OCI-M2 (cell line): ENCODE data around the gene FBXO7.

ENCODE experiments used
- DNase-seq: peaks from one replicate; lab custom pipeline; 2025; ENCODE audit not compliant: unreplicated experiment; lab: John Stamatoyannopoulos, UW

Gene FBXO7

DNA sequence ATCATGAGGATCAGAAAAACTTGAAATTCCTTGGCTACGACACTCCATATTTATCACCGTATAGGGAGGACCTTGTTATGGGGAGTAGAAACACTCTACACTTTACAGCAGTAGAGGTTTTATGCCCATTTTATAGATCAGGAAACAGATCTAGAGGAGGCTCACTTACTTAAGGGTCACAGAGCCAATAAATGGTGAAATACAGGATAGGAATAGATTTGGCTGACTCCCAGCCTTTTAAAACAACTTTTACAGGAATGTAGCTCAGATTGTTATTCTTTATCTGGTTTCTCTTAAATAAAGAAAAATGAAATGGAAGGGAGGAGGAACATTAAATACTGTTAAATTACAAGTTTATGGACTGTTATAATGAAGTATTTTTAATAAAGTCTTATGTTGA is 14.8 kb downstream of the FBXO7 start:
- no peak for DNase-seq

DNA sequence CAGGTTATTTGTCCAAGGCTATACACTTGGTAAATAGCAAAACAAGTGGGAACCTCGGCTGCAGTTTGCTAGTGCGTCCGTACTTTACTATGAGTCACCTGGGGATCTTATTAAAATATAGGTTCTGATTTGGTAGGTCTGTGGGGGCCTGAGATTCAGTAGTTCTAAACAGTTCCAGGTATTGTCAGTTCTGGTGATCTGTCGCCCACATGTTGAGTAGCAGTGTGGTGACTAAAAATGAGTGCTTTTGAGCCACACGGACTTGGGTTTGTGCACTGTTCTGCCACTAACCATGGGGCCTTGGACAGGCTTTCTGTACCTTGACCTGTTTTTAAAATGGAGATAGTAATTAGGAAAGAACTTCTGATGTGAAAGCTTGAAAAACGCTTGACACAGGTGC is 15.7 kb downstream of the FBXO7 start:
- no peak for DNase-seq

DNA sequence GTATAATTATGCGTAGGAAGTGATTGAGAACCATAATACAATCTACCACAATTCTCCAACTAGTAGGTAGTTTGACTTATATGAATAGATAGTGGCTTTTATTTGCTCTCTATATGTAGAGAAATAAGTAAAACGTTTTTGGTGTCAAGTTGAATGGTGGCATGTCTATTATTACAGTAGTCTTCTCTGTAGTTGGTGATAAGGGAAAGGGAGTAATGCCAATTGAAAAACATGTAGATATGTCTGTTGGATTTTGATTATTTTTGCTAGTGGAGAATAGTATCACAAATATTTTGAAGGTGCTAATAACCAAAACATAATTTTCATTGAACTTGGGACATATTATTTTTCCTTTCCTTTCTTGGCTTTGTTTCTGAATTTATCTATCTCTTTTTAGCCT is 17.5 kb downstream of the FBXO7 start:
- no peak for DNase-seq

DNA sequence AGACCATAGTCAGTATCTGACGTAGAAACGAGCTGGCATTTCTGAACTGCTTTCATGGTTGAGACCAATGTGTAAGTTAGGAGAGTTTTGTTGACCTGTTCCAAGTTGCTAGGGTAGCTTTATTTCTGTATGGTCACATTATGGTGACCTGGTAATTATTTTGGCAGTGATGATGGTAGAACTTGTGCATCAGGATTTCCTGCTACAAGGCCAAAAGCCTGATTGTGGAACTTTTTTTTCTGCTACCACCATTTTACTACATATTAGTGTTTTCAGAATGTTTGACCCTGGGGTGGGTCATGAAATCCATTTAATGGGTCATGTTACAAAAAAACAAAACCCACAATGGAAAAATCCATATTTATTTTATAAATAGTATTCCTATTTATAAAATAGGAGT is 18.9 kb downstream of the FBXO7 start:
- no peak for DNase-seq

DNA sequence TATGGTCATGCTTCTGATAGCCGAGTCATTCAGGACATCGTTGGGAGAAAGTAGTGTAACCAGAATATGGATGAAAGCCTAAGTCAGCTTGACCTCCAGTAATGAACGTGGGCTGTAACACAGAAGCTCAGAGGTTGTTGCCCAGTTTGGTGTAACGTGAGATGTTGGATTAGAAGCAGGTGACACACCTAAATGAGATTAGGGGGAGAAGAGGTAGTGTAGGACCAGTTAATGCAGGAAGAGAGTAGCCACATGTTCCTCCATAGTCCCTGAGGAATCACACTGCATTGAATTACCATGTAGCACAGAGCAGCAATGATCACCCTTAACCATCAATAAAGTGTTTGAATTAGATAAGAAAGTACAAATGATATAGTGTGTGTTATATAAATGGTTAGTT is 20.4 kb downstream of the FBXO7 start:
- no peak for DNase-seq

DNA sequence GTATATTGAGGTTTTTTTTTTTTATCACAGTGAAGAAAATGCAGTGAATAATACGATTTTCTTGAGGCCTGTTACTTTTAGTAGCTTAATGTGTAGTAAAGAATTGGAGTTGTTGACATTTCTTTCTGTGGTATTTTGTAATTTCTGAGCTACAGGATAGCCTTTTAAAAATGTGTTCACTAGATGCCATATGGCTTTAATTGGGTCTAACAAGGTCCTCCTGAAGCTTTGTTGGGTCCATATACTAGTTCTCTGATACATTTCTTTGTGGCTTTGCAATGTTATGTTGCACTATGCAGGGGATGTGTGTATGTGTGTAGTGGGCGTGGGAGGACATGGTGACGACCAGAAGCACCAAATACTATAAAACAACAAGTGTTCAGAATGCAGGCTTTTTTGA is 25.1 kb downstream of the FBXO7 start:
- no peak for DNase-seq

DNA sequence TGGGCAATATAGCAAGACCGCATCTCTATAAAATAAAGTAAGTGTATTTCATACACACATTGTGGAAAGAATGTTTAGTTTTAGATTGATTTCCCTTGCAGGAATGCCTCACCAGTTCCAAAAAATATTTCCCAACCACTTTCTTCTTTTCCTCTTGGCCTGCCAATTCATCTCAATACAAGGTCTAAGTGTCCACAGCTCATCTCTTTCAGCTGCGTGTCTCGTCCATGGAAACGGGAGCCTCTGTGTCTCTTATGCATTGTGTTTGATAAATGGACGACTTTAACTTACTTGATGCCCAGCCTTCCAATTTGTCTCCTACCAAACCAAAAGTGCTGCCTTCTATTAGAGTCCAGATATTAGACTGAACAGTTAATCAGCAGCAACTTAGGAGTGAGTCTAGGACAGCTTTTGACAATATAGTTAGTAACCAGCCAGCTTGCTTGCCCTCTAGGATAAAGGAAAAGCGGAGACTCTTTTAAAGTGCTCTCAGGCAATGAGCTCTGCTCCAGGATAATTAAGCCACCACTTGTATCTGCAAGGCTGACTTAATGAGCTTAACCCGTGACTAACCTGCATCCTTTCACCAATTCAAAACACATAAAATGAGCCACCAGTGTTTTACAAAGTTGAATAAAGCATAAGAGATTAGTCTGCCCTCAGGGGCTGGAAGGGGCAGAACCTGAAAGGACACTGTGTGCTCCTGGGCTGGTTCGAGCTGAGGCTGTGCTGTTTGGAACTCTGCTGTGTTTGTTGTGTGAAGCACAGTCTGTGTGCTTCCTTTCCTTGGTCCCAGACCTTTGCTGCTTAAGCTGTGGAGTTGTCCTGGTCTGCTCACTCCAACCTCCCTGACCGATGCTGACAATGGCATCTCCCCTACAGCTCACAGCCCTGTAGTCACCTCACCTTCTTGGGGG is 27.5 kb downstream of the FBXO7 start:
- no peak for DNase-seq

DNA sequence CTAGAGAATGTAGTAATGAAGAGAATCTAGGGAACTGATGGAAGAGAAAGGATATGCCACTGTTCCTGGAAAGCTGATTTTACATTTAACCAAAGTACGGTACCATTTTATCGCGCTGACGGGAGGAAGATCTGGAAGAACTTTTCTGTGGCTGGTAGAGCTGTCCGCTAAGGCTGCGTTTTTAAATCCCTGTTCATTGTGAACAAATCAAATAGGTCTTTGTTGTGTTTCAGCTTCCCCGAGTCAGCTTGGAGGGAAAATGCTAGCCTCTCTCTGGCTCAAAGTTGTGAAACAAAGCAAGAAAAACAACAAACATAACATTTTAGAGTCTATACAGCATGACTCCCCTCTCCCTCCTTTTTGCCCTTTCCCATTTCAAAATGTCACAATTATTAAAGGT is 34.4 kb downstream of the FBXO7 start:
- DNase-seq: no peak

DNA sequence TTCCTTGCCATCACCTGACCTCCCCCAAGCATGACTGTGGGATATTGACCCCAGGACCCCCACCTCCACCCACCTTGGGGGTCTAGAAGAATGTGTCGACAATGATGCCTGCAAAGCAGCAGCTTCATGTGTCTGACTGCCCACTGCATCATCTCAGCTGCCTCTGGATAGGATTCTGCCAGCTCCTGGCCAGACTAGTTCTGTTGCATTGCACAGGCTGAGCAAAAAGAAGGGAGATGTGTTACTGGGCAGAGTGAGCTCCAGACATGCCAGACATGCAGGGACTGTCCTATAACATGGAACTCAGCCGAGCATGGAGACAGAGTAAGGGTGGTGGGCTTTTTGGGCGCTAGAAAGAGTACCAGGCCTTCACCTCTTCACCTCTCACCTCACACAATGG is 36.7 kb downstream of the FBXO7 start:
- DNase-seq: no peak

DNA sequence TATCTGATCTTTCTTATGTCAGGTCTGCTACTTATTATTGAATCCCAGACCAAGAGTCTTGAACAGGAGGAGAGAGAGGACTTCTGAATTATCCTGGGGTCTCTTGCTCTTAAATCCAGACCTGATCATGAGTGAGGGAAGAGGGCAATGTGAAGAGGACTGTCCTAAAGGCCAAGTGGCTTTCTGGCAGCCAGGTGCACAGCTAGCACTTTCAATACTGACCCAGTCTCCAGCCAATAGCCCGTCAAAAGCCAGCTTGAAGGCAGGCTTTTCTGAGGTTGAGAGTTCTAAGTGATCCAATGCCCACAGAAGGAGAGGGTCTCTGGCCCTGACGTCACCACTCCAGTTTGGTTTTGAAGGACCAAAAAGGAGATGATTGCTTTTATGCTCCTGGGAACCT is 37.2 kb downstream of the FBXO7 start:
- DNase-seq: no peak

DNA sequence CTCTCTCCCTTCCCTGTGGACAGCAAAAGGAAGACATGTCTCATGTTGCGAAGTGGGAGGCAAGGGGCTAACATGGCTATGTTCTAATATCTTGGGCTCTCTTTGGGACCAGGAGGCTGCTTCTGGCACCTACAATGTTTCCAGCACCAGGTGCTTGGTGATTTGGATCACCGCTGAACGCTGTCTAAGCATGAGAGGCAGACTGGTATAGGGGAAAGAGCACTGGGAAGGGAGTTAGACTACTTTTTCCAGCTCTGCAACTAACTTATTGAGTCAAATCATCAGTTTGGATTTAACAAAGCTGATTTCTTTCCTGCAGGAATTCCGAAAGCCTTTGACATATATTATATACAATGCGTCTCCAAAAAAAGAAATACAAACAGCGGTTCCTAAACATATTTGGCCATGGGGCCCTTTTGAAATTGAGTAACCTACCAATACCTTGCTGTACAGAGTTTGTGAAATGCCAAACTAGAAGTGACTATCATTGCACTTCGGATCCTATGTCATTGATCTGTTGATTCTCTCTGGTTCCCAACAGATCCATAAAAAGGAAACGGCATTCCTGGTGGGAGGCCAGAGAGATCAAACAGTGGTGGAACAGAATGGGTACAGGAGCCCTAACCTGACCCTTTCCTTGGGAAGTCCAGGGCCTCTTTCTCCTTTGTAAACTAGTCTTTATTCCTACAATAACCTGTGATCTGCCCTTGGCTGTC is 37.8 kb downstream of the FBXO7 start:
- DNase-seq: no peak

DNA sequence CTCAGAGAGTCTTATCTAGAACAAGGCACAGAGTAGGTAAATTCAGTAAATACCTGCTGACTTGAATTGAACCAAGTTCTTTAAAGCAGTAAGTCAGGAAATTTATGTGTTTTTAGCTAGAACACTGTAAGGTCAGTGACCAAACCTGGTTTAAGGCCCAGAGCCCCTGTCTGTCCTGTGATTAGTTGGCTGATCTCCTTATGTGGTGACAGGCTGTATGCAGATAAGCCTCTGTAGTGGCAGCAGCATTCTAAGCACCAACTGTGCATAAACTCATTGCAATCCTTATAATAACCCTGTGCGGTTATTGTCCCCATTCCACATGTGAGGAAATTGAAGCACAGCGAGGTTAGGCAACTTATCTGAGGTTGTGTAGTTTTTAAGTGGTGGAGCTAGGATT is 40.5 kb downstream of the FBXO7 start:
- no peak for DNase-seq

DNA sequence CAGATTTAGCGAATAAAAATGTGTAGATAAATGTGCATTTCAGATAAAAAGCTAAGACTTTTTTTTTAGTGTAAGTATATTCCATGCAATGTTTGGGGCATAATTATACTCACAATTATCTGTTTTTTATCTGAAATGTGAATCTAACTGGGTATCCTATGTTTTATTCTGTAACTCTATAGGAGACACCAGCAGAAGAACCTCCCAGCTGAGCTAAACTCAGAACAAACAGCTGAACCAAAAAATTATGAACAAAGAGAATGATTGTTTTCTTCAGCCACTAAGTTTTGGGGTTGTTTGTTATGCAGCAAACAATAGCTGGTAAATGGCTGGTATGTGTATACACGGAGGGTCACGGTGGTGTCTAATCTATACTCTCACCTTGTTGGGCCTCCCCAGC is 42.9 kb downstream of the FBXO7 start:
- no peak for DNase-seq

DNA sequence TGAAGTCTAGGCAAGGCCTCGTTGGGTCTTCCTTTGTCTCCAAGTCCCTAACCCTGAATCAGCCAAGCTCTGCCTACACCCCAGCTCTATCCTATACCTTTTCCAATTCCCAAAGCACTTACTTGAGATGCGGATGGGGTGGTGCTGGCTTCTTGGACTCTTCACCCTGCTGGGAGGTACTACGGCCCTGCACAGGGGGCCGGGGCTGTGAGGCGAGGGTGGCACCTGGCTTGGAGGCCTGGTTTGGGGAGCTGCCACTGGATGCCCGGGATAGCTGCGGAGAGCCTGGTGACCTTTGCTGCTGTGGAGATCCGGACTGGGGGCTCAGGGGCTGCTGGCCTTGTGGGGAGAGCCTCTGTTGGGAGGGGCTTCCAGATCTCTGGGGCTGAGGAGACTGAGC is 43.3 kb downstream of the FBXO7 start:
- no peak for DNase-seq

DNA sequence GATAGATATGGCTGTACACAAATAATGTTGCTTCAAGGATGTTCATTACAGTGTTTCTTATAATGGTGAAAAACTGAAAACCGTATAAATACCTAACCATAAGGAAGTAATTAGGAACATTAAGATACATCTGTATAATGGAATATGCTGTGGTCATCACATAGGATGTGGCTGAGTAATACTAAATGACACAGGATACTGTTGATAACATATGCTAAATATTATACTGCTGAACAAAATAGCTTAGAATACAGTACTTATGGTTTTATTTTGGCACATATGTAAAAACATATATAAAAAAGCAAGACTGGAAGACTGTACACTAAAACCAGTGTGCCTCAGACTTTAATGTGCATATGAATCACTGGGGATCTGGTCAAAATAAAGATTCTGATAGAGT is 43.8 kb downstream of the FBXO7 start:
- DNase-seq: no peak

DNA sequence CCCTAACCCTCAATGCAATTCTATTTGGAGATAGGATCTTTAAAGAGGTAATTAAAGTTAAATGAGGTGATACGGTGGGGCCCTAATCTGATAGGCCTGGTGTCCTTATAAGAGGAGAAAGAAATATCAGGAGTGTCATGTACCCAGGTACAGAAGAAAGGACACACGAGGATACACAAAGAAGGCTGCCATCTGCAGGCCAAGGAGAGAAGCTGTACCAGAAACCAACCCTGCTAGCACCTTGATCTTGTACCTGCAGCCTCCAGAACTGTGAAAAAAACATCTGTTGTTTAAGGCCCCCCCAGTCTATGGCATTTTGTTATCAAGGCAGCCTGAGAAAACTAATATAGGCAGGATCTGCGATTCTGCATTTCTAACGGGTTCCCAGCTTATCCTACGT is 44.2 kb downstream of the FBXO7 start:
- no peak for DNase-seq

DNA sequence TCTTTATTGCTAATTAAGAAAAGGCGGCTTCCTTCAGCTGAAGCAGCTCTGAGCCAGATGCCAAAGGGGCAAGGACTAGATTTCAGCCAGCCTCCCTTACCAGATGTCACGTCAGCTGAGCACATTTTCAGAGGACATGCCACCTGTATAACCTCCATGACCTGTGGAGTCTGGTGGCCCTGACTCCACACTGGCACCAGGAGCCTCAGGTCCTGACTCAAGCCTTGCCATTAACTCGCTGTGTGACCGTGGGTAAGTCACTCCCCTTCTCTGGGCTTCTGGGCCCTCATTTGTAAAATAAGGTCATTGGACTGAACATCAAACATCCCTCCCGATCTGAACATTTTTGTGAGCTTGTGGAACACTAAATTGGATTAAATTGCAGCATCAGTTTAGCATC is 46.0 kb downstream of the FBXO7 start:
- no peak for DNase-seq

DNA sequence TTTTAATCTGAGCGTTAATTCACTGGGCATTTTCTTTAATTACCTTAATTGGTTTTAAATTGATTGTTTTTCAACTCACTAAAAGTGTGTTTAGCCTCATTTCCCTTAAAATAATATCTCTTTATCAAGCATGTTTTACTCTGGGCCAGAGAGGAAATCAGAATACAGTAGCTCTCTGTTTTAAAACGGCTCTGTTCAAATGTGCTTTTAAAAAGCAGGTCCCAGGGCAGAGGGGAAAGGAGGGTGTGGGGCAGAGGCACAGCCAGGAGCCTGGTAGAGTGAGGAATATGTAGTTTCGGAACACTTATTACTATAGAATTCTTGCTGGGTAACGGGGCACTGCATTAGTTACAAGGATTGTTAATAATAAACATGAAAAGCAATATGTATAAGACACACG is 47.6 kb downstream of the FBXO7 start:
- DNase-seq: no peak

DNA sequence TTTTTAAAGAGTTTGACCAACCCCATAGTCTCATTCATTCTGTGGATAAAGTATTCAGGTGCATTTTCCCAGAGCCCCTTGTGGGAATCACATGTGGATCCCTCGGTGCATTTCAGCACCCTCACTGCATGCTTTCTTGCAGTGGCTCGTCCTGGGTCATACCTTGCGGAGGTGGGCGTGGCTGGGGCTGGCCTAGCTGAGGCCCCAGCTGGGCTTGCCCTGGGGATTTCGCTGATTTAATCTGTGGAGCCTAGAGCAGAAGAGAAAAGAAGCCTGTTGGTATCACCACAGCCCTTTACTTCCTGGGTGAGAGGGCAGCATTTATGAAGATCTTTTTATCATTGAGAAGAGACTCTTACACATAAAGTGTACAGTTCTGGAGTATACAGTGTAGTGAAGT is 53.1 kb downstream of the FBXO7 start:
- DNase-seq: no peak

DNA sequence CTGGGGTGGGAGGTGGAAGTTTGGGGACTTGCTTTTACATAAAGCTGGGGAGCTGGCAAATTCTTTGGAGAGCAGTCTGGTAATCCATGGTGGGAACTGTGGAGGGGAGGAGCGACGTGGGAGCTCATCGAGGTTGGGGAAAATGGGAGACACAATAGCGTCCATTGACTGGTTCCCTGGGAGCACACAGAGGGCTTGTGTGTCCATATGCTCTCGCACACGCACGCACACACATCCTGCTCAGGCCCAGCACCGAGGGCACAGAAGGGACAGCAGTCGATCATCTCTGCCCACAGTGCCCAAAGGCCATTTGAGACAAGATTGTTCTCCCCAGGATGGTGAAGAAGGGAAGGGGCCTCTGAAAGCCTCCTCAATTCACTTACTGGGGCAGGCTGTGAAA is 53.7 kb downstream of the FBXO7 start:
- DNase-seq: no peak

DNA sequence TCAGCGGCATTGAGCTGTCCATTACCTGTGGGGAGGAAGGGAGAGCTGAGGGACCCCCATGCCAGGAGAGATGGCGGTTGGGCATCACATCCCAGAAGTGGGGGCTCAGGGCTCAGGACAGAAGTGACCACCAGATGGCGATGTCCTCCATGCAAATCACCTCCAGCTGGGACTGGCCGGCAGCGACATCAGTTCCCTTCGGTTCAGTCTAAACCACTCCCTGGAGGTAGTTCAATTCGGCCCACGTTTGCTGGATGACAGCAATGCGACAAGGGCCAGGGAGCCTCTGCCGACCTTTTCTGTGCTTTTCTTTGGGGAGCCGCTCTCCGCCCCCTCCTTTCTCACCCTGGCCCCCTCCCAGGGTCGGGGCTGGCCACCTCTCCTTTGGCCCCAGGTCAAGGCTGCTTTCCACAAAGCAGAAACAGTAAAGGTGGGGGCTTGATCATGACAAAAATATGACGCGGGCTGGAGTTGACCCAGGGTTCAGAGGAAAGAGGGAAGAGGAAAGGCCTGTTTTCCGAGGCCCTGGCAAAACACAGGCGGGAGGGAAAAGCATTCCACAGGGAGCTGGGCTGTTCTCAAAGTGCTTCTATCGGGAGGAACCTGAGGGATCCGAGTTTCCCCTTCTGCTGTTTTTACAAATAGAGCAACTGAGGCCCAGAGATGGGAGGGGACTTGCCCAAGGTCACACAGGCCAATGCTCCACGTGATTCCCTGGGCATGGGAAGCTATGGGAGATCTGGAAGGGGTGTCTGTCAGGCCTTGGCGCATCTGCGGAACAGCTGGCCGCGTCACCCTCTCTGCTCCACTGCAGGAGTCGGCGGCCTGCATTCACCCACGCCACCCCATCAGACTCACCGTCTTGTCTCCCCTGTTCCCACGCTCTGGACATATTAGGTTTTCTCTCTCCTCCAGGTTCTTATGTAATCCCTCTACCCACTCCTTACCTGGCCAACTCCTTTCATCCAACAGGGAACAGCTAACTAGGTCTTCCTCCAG is 54.7 kb downstream of the FBXO7 start:
- DNase-seq: no peak
